Heart right ventricle (tissue), 16 donors: ENCODE results near the gene CXorf66. TPM values are rescaled to one million over a fixed set of nuclear protein-coding genes. Genes with fewer than 3 reads are reported as not detected.
"Not testable (repeated sequence)": the region's sequence is repeated elsewhere in the genome, so short reads cannot be mapped to it uniquely, and the experiment has no call there.

ENCODE experiments used
- ATAC-seq, 8 donors: fragments of 200-7000 bp; cut with Tn5 transposase; one replicate each; pipeline ENCODE4 v1.9.1; 2020; ENCODE audit warnings: mild to moderate bottlenecking in 8 of 8, moderate library complexity in 8 of 8, moderate number of reproducible peaks in 1 of 8
- DNase-seq, 2 donors: peaks; one replicate each; pipeline ENCODE4 v3.0.0-alpha.2; 2020
- H3K27ac ChIP-seq, 10 donors: fragments of 200-600 bp; sonication (generic) in 2 of 10; one replicate each; pipeline versions ENCODE4 v1.5.0 to v1.8.0; 2020 to 2022; ENCODE audit warnings: mild to moderate bottlenecking in 3 of 10
- H3K27me3 ChIP-seq, 7 donors: fragments of 200-600 bp; one replicate each; pipeline ENCODE4 v1.8.0; 2021 to 2022; ENCODE audit warnings: mild to moderate bottlenecking in 2 of 7
- H3K36me3 ChIP-seq, 9 donors: fragments of 200-600 bp; sonication (generic) in 1 of 9; one replicate each; pipeline versions ENCODE4 v1.5.0 to v1.8.0; 2020 to 2022; ENCODE audit warnings: mild to moderate bottlenecking in 2 of 9
- H3K4me1 ChIP-seq, 9 donors: fragments of 200-600 bp; sonication (generic) in 1 of 9; one replicate each; pipeline versions ENCODE4 v1.5.0 to v1.8.0; 2020 to 2022; ENCODE audit warnings: mild to moderate bottlenecking in 4 of 9
- H3K4me3 ChIP-seq, 10 donors: fragments of 200-600 bp; sonication (generic) in 2 of 10; one replicate each; pipeline versions ENCODE4 v1.5.0 to v1.8.0; 2020 to 2022; ENCODE audit warnings: mild to moderate bottlenecking in 7 of 10, moderate library complexity in 2 of 10
- H3K9me3 ChIP-seq, 11 donors: fragments of 200-600 bp in 10 of 11; sonication (generic) in 2 of 11; one replicate each; pipeline versions ENCODE4 v1.5.0 to v1.8.0; 2013 to 2022; ENCODE audit warnings: mild to moderate bottlenecking in 2 of 11, control low read depth in 1 of 11, moderate library complexity in 1 of 11
- WGBS, 2 donors: extraction: QIAGEN DNeasy Blood & Tissue Kit; methylation state at CpG; one replicate each; pipeline ENCODE4 v1.1.7; 2013; ENCODE audit warnings: inconsistent platforms in 1 of 2; 5-methylcytosine and 5-hydroxymethylcytosine counted together
- intact Hi-C, 10 donors: fragments of 100-400 bp; cut with DNase I; formaldehyde crosslinking; loops; one replicate each; pipeline versions ENCODE4 v1.11.1 to v1.14.2; 2022
- polyA plus RNA-seq, 2 donors: library from polyadenylated mRNA; stranded (reverse); fragments of 200-250 nt; gene quantifications; one replicate each; pipeline ENCODE4 v1.2.3, GENCODE V29; 2013
- total RNA-seq, 10 donors: library from RNA; stranded (reverse); fragmentation: NEBNext Ultra II Directional in 3 of 10; extraction: Animal tissue kit (Norgen Biotek cat#: 25700) in 3 of 10; gene quantifications; one replicate each; pipeline versions ENCODE4 v1.2.1 to v1.2.4, GENCODE V29; 2021 to 2023
- TF ChIP-seq, protein P1 (sequence below), 9 donors: fragments of 200-600 bp; sonication (generic) in 2 of 9; IDR thresholded peaks; one replicate each; pipeline versions ENCODE4 v1.5.0 to v1.8.0; 2021 to 2022; ENCODE audit warnings: antibody characterized with exemption in 9 of 9, mild to moderate bottlenecking in 5 of 9, moderate library complexity in 1 of 9
- donor health status: Arrhythmogenic right ventricular cardiomyopathy.
- donor health status: ischemic (EF 13 %, LVEDD 7.1; RV severe dilation, severe dysfunction).
- donor health status: healthy with polysubstance abuse.
- donor health status: DM: no; HTN: yes; CAD: no.
- donor health status: DM: no; HTN: no; CAD: no.
- donor health status: ischemic (EF 25% LVEDD 6.9; RV normal size, moderate dysfunction).
- donor health status: ischemic (EF 25% LVEDD 5.7; RV mildly dilated, moderate dysfunction).
- donor health status: healthy.
- donor health status: DM: yes; HTN: yes; CAD: no.
- donor health status: Ischemic cardiomyopathy.
- donor health status: ischemic (EF 35%, LVEDD 5.7; RV mildly dilated, moderate dysfunction).
- donor health status: nonischemic (EF 11% LVEDD 7.7; RV severe dilation, severe dysfunction).
- donor health status: DM: yes; HTN: yes; CAD: no.
- donor health status: PGD.
- donor health status: ischemic (EF 29% LVEDD 5.4; RV normal size, mild dysfunction).
- donor health status: nonischemic (EF 23%, LVEDD 6.1; RV moderate dilation, normal function).

CXorf66 gene
- total and polyA plus RNA-seq, 12 donors = not detected

DNA sequence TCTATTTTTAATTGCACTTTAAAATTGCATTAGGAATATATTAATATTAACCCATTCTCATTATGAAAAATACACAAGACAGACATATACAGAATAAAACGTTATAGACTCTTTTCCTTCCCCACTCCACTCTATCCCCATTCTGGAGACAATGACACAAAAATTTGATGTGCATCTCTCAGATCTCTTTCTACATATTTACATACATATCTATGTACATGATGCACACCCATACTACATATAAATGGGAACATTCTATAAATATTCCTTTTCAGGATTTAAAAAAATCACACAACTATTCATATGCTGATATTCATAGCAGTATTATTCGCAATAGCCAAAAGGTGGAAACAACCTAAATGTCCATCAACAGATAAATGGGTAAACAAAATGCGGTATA is 2.4 kb upstream of the CXorf66 start:
- Histone ChIP-seq H3K36me3 (no peaks in the 10 kb centered on the region), H3K4me3 (no peak overlapping the region), H3K27me3 (peaks cover 0 to 21% (median 0%) of the 10 kb centered on the region in 7 donors), H3K9me3 (no peaks in the 10 kb centered on the region), H3K27ac (no peak overlapping the region), H3K4me1 (no peaks in the 10 kb centered on the region)
- TF ChIP-seq, protein P1, sequence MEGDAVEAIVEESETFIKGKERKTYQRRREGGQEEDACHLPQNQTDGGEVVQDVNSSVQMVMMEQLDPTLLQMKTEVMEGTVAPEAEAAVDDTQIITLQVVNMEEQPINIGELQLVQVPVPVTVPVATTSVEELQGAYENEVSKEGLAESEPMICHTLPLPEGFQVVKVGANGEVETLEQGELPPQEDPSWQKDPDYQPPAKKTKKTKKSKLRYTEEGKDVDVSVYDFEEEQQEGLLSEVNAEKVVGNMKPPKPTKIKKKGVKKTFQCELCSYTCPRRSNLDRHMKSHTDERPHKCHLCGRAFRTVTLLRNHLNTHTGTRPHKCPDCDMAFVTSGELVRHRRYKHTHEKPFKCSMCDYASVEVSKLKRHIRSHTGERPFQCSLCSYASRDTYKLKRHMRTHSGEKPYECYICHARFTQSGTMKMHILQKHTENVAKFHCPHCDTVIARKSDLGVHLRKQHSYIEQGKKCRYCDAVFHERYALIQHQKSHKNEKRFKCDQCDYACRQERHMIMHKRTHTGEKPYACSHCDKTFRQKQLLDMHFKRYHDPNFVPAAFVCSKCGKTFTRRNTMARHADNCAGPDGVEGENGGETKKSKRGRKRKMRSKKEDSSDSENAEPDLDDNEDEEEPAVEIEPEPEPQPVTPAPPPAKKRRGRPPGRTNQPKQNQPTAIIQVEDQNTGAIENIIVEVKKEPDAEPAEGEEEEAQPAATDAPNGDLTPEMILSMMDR (IDR thresholded peaks at IDR 0.05) = no peak
- intact Hi-C loops = no loop called here
- ATAC-seq (no peak), DNase-seq (no peak)
- WGBS, 2 donors = 82 to 85% methylated on average over 3 of the region's 3 CpGs

DNA sequence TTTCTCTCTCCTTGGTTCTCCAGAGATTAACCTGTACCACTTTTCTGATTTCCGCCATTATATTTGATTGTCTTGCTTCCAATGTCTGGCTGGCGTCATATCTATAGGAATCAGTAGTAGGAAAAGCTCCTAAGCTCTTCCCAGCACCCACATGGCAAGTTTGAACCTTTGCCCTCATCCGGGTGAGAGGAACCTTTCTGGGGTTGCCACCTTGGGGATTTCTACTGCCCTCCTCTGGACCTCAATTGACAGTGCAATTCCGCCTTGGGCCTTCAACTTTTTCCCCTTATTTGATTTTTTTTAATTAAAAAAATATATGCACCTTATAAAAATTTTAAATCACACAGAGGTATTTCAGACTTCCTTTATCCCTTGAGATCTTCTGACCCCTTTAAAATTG is 2.0 kb upstream of the CXorf66 start:
- H3K36me3 ChIP-seq = no peaks in the 10 kb centered on the region
- ATAC-seq (no peak), DNase-seq (no peak)
- intact Hi-C loops = no loop called here
- WGBS, 2 donors = 58 to 70% methylated on average over 4 of the region's 4 CpGs
- TF ChIP-seq, protein P1 (IDR thresholded peaks at IDR 0.05) = peak in 2 of 9 donors; percentile 12 to 24
- no peak overlapping the region for H3K27ac ChIP-seq
- H3K4me1 ChIP-seq = no peaks in the 10 kb centered on the region
- no peak overlapping the region for H3K4me3 ChIP-seq
- H3K9me3 ChIP-seq = no peaks in the 10 kb centered on the region
- H3K27me3 ChIP-seq = peaks cover 0 to 21% (median 0%) of the 10 kb centered on the region in 7 donors

DNA sequence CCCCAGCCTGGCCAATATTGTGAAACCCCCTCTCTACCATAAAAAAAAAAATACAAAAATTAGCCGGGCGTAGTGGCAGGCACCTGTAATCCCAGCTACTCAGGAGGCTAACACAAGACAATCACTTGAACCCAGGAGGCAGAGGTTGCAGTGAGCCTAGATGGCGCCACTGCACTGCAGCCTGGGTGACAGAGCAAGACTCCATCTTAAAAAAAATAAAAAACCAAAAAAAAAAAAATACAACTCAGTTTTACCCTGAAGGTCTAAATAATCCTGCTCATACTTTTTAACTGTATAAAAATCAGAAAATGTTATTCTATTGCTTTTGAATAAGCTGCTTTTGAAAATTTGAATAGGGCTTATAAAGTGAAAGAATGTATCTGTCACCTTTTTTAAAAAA is 838 bp upstream of the CXorf66 start:
- 61 to 65% methylated on average over 3 of the region's 3 CpGs for WGBS, 2 donors
- DNase-seq, H3K4me1 ChIP-seq, ATAC-seq, H3K9me3 ChIP-seq, H3K36me3 ChIP-seq, intact Hi-C loops, H3K4me3 ChIP-seq, H3K27ac ChIP-seq: not testable (repeated sequence)
- H3K27me3 ChIP-seq = peaks cover 0 to 15% (median 0%) of the 10 kb centered on the region in 7 donors
- TF ChIP-seq, protein P1 (IDR thresholded peaks at IDR 0.05) = peak in 2 of 9 donors; percentile 21 to 29

- DNase-seq, H3K27me3 ChIP-seq, H3K9me3 ChIP-seq, H3K4me1 ChIP-seq, H3K4me3 ChIP-seq, intact Hi-C loops, H3K27ac ChIP-seq, H3K36me3 ChIP-seq, ATAC-seq: not testable (repeated sequence)
- 37 to 59% methylated on average over 2 of the region's 2 CpGs for WGBS, 2 donors
Observed at GRCh38 chrX:139961091-139961490, 4.2 kb downstream of the CXorf66 start.

GRCh38 chrX:139949703-139950102 is 15.6 kb downstream of the CXorf66 start:
- Histone ChIP-seq H3K9me3 (no peaks in the 10 kb centered on the region), H3K4me3 (no peak overlapping the region), H3K27me3 (peaks cover 0 to 9% (median 0%) of the 10 kb centered on the region in 7 donors), H3K4me1 (no peaks in the 10 kb centered on the region), H3K36me3 (no peaks in the 10 kb centered on the region), H3K27ac (no peak overlapping the region)
- WGBS, 2 donors = 59 to 73% methylated on average over 3 of the region's 3 CpGs
- no peak for ATAC-seq
- TF ChIP-seq, protein P1 (IDR thresholded peaks at IDR 0.05) = no peak
- intact Hi-C loops = no loop called here
- no peak for DNase-seq
